Neuronal stem cell (in vitro differentiated cells): ENCODE results near the gene AKR1C2. TPM values are rescaled to one million over a fixed set of nuclear protein-coding genes. Genes with fewer than 3 reads are reported as not detected.

Source experiments
- DNase-seq: peaks from one replicate; pipeline ENCODE4 v3.0.0-alpha.2; 2013; ENCODE audit warnings: low spot score
- H2AFZ ChIP-seq: one replicate; pipeline ENCODE4 v1.6.1; 2013; ENCODE audit warnings: mild to moderate bottlenecking, low read length, inconsistent platforms
- H2AK5ac ChIP-seq: 2 replicates; pipeline ENCODE4 v1.6.1; 2013; ENCODE audit warnings: low read depth, mild to moderate bottlenecking, inconsistent platforms, low read length, moderate library complexity, mixed read lengths
- H2BK120ac ChIP-seq: 2 replicates; pipeline ENCODE4 v1.6.1; 2013; ENCODE audit warnings: low read depth, mild to moderate bottlenecking, inconsistent platforms, low read length, moderate library complexity, mixed read lengths
- H2BK12ac ChIP-seq: one replicate; pipeline ENCODE4 v1.6.1; 2013; ENCODE audit warnings: low read length, inconsistent platforms
- H2BK15ac ChIP-seq: 2 replicates; pipeline ENCODE4 v1.6.1; 2013; ENCODE audit warnings: mild to moderate bottlenecking, low read length, inconsistent platforms, mixed read lengths
- H2BK5ac ChIP-seq: one replicate; pipeline ENCODE4 v1.6.1; 2013; ENCODE audit warnings: inconsistent platforms, mild to moderate bottlenecking, low read length, moderate library complexity
- H3K14ac ChIP-seq: one replicate; pipeline ENCODE4 v1.6.1; 2013; ENCODE audit warnings: low read length, inconsistent platforms
- H3K18ac ChIP-seq: 2 replicates; pipeline ENCODE4 v1.6.1; 2013; ENCODE audit warnings: low read length, inconsistent platforms
- H3K23ac ChIP-seq: 2 replicates; pipeline ENCODE4 v1.6.1; 2013; ENCODE audit warnings: low read depth, mild to moderate bottlenecking, mixed read lengths, low read length, inconsistent platforms; ENCODE audit not compliant: poor library complexity
- H3K27ac ChIP-seq: replicated peaks from 3 replicates; pipeline ENCODE4 v1.5.1; 2013; ENCODE audit warnings: low read length, inconsistent platforms
- H3K27me3 ChIP-seq, 3 experiments: 2 replicates each; pipeline ENCODE4 v1.6.1; 2013; ENCODE audit warnings: low read length in 3 of 3, mild to moderate bottlenecking in 2 of 3, inconsistent platforms in 1 of 3, low read depth in 1 of 3, mixed read lengths in 1 of 3, moderate library complexity in 1 of 3; ENCODE audit not compliant: control insufficient read depth in 3 of 3, insufficient read depth in 3 of 3
- H3K36me3 ChIP-seq, 2 donors: replicated peaks in 1 of 2; 2 replicates each; pipeline ENCODE4 v1.6.1; 2013; ENCODE audit warnings: low read length in 2 of 2; ENCODE audit not compliant: control insufficient read depth in 2 of 2, insufficient read depth in 2 of 2
- H3K4ac ChIP-seq: 2 replicates; pipeline ENCODE4 v1.6.1; 2013; ENCODE audit warnings: inconsistent platforms, mild to moderate bottlenecking, low read length, moderate library complexity
- H3K4me1 ChIP-seq, 2 donors: 1 replicate in 1 of 2; 2 replicates in 1 of 2; pipeline ENCODE4 v1.6.1; 2013; ENCODE audit warnings: low read length in 2 of 2, low read depth in 1 of 2; ENCODE audit not compliant: control insufficient read depth in 2 of 2, insufficient read depth in 1 of 2
- H3K4me2 ChIP-seq: one replicate; pipeline ENCODE4 v1.6.1; 2013; ENCODE audit warnings: mild to moderate bottlenecking, low read length, inconsistent platforms; ENCODE audit not compliant: insufficient read depth, poor library complexity, severe bottlenecking
- H3K4me3 ChIP-seq, 2 donors: 2 replicates each; pipeline ENCODE4 v1.5.1; 2013; ENCODE audit warnings: low read length in 2 of 2, mild to moderate bottlenecking in 2 of 2, inconsistent platforms in 1 of 2, moderate library complexity in 1 of 2
- H3K79me1 ChIP-seq: one replicate; pipeline ENCODE4 v1.6.1; 2013; ENCODE audit warnings: low read depth, mild to moderate bottlenecking, inconsistent platforms, low read length, moderate library complexity
- H3K9ac ChIP-seq: one replicate; pipeline ENCODE4 v1.6.1; 2013; ENCODE audit warnings: mild to moderate bottlenecking, low read depth, low read length, inconsistent platforms; ENCODE audit not compliant: poor library complexity
- H3K9me3 ChIP-seq, 2 donors: replicated peaks in 1 of 2; 2 replicates each; pipeline versions ENCODE3 to v1.6.1; 2013; ENCODE audit warnings: low read length in 2 of 2, mild to moderate bottlenecking in 2 of 2, inconsistent platforms in 1 of 2, low read depth in 1 of 2, mixed read lengths in 1 of 2, moderate library complexity in 1 of 2; ENCODE audit not compliant: control insufficient read depth in 2 of 2, insufficient read depth in 1 of 2
- H4K8ac ChIP-seq: one replicate; pipeline ENCODE4 v1.6.1; 2013; ENCODE audit warnings: low read depth, mild to moderate bottlenecking, inconsistent platforms, low read length, moderate library complexity
- H4K91ac ChIP-seq: one replicate; pipeline ENCODE4 v1.6.1; 2013; ENCODE audit warnings: low read length, low read depth, mild to moderate bottlenecking, inconsistent platforms; ENCODE audit not compliant: poor library complexity
- WGBS, 2 donors: extraction: QIAGEN DNeasy Blood & Tissue Kit; methylation state at CpG; one replicate each; pipeline ENCODE4 v1.1.7; 2013; ENCODE audit warnings: missing lambda C conversion rate in 2 of 2, mixed read lengths in 1 of 2; ENCODE audit not compliant: insufficient read length in 2 of 2, insufficient replicate concordance in 1 of 2; ENCODE audit errors: extremely low coverage in 2 of 2; 5-methylcytosine and 5-hydroxymethylcytosine counted together
- small RNA-seq: library from polyadenylated mRNA; stranded (forward); fragments of <200 nt; extraction: miRNeasy Mini kit (QIAGEN cat#:217004); gene quantifications from one replicate; pipeline ENCODE3, GENCODE V24; 2013; ENCODE audit not compliant: insufficient read depth

The AKR1C2 gene

DNA sequence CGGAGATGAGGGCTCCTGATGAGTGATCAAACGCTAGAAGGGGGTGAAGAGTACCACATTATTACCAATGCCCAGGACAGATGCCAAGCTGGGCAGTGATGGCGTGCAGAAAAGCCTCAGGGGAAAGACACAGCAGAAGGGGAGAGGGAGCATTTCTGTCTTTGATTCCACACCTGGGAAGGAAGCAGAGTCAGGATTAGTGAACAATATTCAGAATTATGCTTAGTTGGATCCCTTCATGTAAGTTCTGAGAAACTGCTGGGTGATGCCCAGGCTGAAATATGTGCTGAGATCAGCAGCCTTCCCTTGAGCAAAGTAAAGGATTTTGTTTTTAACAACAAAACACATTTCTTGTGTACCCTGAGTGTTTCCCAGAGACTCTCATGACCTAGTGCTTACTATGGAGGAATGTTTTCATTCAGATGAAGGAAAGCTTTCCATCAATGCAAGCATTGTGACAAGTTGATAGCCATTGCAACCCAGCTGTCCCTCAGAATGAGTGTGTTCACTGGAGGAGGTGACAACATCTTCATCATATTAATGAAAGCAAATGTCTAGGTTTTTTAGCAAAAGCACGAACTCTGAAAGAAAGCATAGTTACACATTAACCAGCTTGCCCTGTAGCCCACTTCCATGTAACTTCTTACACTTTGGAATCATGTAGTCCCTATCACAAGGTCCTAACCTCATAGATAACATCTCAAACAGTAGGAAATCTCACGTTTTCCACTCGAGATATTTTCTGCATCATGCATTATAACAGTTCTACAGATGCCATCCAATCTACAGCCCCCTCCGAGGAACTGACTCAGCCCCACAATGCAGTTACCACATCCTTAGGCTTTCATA is 64.2 kb downstream of the AKR1C2 start:
- H3K27me3 ChIP-seq = no peaks in the 10 kb centered on the region
- no peak overlapping the region for H3K4ac ChIP-seq
- no CpG with 5 or more reads among the region's 7 CpGs for WGBS, 2 donors
- no peak overlapping the region for H2BK120ac ChIP-seq
- H3K18ac ChIP-seq = no peak overlapping the region
- H3K9me3 ChIP-seq = peaks cover 0 to 2% of the 10 kb centered on the region in 2 donors
- H3K27ac ChIP-seq = no peak overlapping the region
- H3K14ac ChIP-seq = no peak overlapping the region
- H4K91ac ChIP-seq = no peak overlapping the region
- H3K4me2 ChIP-seq = no peak overlapping the region
- DNase-seq = no peak
- H2BK5ac ChIP-seq = no peak overlapping the region
- no peak overlapping the region for H2AFZ ChIP-seq
- no peaks in the 10 kb centered on the region for H3K4me1 ChIP-seq
- H3K36me3 ChIP-seq = no peaks in the 10 kb centered on the region
- no peak overlapping the region for H2AK5ac ChIP-seq
- H4K8ac ChIP-seq = no peak overlapping the region
- H3K4me3 ChIP-seq = no peak overlapping the region
- H3K9ac ChIP-seq = no peak overlapping the region
- H2BK12ac ChIP-seq = no peak overlapping the region
- H2BK15ac ChIP-seq = no peak overlapping the region
- H3K23ac ChIP-seq = no peak overlapping the region
- no peaks in the 10 kb centered on the region for H3K79me1 ChIP-seq

Small RNAs within 50 kb of the gene (small RNA-seq; reads per million reads assigned to genes)
- gene RF00096 = not detected
